ENCODE measurements around the gene DTNB. TPM values are rescaled to one million over a fixed set of nuclear protein-coding genes. Genes with fewer than 3 reads are reported as not detected.

The DTNB gene
- total RNA-seq, 1 donor from 2014 or later, result 8.0 TPM

- no peak for DNase-seq
Measured at GRCh38 chr2:25493207-25493606, 180.2 kb downstream of the DTNB start.

- no peak for DNase-seq
Measured at GRCh38 chr2:25492726-25493125, 180.7 kb downstream of the DTNB start.

GRCh38 chr2:25491966-25492532 lies 181.3 kb downstream of the DTNB start:
- DNase-seq, result peak; percentile 44

- DNase-seq, result no peak
Measured at GRCh38 chr2:25491003-25491696, 182.2 kb downstream of the DTNB start.

- no peak for DNase-seq
Measured at GRCh38 chr2:25490217-25490616, 183.2 kb downstream of the DTNB start.

GRCh38 chr2:25489631-25490030 lies 183.7 kb downstream of the DTNB start:
- no peak for DNase-seq

GRCh38 chr2:25483607-25484266 lies 189.6 kb downstream of the DTNB start:
- DNase-seq, result no peak

GRCh38 chr2:25482341-25482740 lies 191.0 kb downstream of the DTNB start:
- no peak for DNase-seq

GRCh38 chr2:25481381-25482300 lies 191.7 kb downstream of the DTNB start:
- DNase-seq, result no peak

- no peak for DNase-seq
Measured at GRCh38 chr2:25480561-25480960, 192.8 kb downstream of the DTNB start.

- no peak for DNase-seq
Measured at GRCh38 chr2:25479761-25480160, 193.6 kb downstream of the DTNB start.

GRCh38 chr2:25478736-25479135 lies 194.6 kb downstream of the DTNB start:
- peak; percentile 40 for DNase-seq

- peak; percentile 91 for DNase-seq
Measured at GRCh38 chr2:25473758-25474340, 199.5 kb downstream of the DTNB start.

GRCh38 chr2:25473131-25473530 lies 200.2 kb downstream of the DTNB start:
- no peak for DNase-seq

GRCh38 chr2:25470806-25471205 lies 202.6 kb downstream of the DTNB start:
- no peak for DNase-seq

GRCh38 chr2:25467743-25468142 lies 205.6 kb downstream of the DTNB start:
- DNase-seq, result no peak

- DNase-seq, result no peak
Measured at GRCh38 chr2:25462021-25462420, 211.4 kb downstream of the DTNB start.

- DNase-seq, result no peak
Measured at GRCh38 chr2:25460261-25460905, 213.0 kb downstream of the DTNB start.

- no peak for DNase-seq
Measured at GRCh38 chr2:25454824-25455611, 218.4 kb downstream of the DTNB start.

- no peak for DNase-seq
Measured at GRCh38 chr2:25453199-25453905, 220.0 kb downstream of the DTNB start.
